Measurements from ENCODE around the gene SLC25A34.

Gene SLC25A34

DNA sequence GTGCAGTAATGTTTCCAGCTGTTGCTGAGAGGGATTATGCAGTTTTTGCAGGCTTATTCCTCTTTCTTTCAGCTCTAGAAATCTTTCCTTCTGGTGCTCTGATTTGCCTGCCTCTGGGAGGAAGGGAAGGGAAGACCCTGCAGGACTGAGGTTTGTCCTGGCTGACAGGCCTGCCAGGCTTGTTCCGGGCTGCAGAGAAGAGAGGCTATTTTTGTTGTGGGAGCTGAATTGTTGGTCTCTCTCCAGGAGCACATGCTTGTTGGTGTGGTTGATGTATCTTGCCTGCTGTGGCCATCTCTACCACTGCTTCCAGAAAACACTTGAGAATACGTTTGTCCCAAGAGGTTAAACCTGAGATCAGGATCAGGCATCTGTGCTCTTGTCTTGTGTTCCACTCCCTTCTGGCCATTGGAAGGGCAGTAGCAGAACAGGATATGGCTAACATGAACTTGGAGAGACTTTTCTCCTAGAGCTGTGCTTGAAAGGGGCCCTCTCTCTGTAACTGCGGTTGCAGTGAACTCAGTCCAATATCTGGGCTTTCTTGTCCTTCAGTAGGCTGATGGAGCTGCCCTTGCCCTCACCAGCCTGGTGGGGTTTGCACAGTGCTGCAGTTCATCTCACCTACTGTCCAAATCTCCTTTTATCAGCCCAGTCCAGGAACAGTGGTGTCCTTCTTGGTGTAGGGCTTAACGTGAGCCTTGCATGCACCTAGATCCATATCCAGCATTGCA is 21.5 kb upstream of the SLC25A34 start:
- no peak for DNase-seq (ENCODE audit: low read depth)

DNA sequence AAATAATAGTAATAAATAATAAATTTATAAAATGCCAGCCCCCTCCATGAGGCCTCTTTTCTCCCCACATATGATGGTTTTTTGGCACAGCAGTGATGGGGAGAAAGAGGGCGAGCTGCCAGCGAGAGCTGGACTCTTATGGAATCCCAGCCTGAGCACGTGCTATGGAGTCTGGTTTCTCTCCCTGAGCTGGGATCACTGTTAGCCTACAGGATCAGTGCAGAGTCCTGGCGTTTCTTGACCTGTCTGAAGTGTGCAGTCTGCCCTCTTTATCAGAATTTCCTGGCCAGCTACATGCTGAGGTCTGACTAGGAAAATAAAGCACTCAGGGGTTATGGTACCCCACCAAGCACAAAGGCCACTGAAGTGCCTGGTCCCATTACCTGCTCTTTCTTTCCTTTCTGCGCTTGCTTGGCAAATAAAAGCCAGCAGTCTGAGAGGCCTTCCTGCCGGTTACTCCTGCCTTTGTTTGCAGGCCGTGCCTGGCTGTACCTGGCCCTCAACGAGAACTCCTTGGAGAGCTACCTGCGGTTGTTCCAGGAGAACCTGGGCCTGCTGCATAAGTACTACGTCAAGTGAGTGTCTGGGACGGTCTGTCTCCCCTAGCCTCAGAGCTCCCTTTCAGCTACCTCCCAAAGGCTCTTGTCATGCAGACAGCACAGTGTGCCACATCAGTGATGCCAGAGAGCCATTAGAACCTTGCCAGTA is 18.5 kb upstream of the SLC25A34 start:
- DNase-seq (ENCODE audit: low read depth) = no peak

DNA sequence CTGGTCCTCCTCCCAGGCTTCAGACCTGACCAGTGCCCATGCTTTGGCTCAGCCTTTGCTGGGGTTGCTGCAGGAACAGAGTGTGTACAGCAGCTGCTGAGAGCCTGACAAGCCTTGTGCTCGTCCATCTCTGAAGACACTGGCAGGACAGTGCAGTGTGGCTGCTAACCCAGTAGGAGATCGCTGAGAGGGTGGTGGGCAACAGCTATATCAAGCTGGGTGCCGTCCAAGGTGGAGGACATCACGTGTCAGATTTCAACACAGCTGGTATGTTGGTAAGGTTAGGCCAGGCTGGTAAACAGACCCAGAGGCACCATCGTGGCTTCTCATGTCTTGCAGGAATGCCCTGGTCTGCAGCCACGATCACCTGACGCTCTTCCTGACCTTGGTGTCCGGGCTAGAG is 17.9 kb upstream of the SLC25A34 start:
- DNase-seq (ENCODE audit: low read depth) = no peak

DNA sequence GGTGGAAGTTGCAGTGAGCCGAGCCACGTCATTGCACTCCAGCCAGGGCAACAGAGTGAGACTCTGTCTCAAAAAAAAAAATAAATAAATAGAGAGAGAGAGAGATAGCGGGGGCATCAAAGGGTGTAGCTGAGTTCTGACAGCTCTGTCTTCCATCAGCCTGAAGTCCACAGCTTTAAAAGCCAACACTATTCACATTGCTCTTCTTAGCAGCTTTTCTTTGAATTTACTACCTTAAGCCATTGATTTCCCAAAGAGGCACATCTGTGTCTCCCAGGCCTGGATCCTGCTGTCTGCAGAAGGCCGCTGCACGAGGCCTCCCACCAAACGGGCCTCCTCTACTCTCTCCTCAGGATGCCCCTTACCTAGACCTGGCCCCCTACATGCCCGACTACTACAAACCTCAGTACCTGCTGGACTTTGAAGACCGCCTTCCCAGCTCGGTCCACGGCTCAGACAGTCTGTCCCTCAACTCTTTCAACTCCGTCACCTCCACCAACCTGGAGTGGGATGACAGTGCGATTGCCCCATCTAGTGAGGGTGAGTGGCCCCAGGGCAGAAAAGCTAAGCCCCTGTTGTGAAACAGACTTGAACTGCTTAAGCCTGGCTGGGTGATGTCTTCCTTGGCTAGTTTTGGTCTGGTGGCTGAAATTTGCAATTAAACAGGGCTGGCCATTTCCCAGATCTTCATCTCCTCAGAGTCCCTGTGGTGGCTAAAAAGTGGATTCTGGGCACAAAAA is 16.5 kb upstream of the SLC25A34 start:
- no peak for DNase-seq (ENCODE audit: low read depth)

DNA sequence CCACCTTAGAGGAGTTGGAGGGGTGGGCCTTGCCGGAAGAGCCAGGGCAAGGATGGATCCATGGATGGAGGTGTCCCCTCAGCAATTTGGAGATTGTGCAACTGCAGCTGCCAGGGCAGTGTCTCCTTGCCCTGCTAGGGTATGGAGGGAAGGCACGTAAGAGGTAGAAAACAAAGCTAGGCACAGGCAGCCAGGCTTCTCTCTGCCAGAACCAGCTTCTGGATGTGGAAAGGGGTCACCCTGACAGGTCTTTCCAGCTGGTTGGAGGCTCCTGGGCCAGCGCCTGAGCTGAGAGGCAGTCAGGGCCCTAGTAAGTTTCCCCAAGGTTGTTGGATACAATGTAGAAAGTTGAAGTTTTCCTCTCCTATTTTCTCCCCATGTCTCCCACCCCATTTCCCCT is 15.2 kb upstream of the SLC25A34 start:
- no peak for DNase-seq (ENCODE audit: low read depth)

DNA sequence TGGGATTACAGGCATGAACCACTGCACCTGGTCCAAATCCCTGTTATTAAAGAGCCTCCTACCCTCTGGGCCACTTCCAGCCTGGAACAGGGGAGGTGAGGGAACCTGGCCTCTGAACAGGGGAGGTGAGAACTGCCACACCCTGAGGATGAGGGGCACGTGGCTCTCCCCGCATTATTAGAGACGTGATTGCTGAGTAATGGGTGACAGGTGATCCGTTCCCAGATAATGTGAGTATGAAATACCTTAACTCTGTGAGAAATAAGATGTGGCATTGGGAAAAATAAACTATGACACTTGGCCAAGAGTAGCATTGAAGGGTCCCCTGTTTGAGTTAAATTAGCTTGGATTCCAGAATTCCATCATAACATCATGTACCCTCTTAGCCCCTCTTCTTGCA is 13.6 kb upstream of the SLC25A34 start:
- DNase-seq (ENCODE audit: low read depth) = no peak

DNA sequence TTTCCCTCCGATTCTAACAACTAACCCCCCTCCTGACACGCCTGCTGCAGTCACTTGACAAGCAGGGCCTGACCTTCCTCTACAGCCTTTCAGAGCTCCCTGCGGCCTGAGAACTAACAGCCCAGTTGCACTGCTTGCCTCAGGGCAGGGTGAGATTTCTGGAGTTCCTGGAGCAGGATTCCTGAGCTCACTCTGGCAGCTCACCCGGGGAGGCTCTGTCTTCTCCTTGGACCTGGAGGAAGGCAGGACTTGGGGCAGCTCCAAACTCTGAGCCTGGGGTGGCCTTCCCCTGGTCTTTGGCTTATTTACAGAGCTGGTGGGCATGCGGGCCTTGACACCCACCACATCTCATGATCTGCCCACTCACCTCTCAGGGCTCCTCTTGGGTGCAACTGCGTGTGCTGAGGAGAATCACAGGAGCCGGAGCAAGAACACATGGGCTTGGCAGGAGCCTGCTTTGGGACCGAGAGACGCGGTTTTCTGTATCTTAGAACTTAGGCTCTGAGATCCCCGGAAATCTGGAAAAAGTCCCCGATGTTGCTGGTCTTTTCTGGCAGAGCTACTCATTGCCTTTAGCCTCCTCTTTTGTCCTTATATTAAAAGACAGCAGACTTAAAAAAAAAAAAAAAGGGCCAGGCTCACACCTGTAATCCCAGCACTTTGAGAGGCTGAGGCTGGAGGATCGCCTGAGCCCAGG is 13.1 kb upstream of the SLC25A34 start:
- DNase-seq (ENCODE audit: low read depth) = no peak

DNA sequence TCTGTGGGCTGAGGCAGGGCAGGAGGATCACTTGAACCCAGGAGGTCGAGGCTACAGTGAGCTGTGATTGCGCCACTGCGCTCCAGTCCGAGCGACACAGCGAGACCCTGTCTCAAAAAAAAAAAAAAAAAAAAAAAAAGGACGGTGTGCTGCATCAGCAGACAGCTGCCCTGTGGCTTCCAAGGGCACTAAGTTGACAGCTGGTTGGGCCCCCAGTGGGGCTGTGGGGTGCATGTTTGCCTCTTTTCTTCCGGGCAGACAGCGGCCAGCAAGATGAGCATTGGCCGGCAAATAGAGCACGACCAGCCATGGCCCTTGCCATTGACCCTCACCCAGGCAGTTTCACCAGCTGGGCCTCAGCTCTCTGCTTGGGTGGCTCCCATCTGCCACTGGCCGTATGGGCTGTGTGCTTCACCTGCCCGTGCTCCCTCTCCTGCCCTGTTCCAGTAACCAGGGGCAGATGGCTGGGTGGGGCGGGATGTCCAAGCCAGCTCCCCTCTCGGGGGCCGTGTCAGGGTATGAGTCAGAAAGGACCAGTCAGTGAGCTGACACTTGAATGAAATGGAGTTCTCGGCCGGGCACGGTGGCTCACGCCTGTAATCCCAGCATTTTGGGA is 12.3 kb upstream of the SLC25A34 start:
- no peak for DNase-seq (ENCODE audit: low read depth)

DNA sequence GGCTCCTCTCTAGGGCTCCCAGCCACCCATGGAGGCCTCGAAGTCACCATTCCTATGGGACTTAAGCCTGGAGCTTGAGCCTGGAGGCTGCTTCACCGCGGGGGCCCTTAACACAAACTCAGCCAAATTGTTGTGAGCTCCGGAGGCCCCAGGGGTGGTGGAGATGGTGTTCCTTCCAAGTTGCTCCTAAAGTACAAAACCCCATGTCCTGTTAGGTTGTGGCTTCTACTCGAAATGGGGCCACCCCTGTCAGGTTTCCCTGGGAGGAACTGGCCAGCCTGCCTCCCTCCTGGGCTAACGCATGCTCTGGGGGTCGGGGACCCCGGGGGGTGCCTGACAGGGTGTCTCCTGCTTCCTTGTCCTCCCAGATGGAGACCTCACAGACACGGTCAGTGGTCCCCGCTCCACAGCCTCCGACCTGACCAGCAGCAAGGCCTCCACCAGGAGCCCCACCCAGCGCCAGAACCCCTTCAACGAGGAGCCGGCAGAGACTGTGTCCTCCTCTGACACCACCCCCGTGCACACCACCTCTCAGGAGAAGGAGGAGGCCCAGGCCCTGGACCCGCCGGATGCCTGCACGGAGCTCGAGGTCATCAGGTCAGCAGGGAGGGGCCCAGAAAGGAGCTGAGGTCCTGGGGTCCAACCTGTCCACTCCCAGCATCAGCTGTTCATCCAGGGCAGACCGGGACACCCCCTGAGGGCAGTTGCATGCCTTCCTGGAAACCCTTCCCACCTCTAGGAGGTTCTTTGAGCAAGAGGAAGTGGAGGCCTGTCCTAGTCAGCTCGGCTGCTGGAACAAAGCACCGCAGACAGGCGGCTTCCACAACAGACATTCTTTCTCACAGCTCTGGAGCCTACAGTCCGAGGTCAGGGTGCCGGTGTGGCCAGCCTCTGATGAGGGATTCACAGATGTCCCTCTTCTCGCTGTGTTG is 10.8 kb upstream of the SLC25A34 start:
- DNase-seq (ENCODE audit: low read depth) = no peak

DNA sequence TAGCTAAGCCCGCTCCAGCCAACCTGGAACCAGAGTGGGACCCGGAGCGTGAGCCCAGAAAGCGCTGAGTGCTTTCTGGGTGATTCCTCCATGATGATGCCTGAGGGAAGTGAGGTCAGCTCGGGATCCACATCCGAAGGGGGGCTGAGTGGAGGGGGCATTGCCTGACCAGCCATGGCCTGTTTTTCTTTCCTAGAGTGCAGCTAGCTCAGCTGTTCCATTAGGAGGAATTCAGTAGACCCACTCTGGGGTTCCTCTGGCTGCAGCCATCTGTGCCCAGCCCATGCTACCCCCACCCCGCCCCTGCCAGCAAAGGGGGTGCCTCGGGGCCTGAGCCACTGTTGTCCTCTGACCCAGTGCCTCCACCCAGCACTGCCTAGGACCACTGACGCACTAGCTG is 9.6 kb upstream of the SLC25A34 start:
- no peak for DNase-seq (ENCODE audit: low read depth)

DNA sequence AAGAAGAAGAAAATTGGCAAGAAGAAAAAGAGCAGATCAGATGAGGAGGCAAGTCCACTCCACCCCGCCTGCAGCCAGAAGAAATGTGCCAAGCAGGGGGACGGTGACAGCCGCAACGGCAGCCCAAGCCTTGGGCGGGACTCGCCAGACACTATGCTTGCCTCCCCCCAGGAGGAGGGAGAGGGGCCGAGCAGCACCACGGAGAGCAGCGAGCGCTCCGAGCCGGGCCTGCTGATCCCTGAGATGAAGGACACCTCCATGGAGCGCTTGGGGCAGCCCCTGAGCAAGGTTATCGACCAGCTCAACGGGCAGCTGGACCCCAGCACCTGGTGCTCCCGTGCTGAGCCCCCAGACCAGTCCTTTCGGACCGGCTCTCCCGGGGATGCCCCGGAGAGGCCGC is 9.0 kb upstream of the SLC25A34 start:
- DNase-seq (ENCODE audit: low read depth) = no peak

DNA sequence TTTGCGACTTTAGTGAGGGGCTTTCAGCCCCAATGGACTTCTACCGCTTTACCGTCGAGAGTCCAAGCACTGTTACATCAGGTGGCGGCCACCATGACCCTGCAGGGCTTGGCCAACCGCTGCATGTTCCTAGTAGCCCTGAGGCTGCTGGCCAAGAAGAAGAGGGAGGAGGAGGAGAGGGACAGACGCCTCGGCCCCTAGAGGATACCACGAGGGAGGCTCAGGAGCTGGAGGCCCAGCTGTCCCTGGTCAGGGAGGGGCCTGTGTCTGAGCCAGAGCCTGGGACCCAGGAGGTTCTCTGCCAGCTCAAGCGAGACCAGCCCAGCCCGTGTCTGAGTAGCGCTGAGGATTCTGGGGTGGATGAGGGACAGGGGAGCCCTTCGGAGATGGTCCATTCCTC is 8.6 kb upstream of the SLC25A34 start:
- no peak for DNase-seq (ENCODE audit: low read depth)

DNA sequence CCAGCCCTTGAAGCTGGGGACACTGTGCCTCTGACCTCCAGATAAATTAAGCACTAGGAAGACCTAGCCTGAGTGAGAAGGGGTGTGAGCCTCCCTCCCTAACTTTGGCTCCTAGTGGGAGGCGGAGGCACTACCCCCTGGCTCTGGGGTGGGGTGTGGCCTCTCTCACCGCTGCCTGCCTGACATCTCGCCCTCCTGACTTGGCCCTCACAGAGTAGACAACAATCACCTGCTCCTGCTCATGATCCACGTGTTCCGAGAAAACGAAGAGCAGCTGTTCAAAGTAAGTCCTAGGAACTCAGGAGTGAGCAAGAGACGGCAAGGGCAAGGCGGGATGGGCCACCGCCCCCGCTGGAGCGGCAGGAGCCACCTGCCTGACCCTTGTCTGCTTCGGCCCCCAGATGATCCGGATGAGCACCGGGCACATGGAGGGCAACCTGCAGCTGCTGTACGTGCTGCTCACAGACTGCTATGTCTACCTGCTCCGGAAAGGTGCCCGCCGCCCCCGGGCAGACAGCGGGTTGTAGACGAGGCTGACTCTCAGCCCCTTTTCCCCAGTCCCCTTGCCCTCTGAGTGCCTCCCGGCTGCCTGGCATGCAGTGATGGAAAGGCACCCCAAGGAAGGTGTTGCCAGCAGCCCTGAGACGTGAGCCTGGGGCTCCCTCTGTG is 8.1 kb upstream of the SLC25A34 start:
- no peak for DNase-seq (ENCODE audit: low read depth)

DNA sequence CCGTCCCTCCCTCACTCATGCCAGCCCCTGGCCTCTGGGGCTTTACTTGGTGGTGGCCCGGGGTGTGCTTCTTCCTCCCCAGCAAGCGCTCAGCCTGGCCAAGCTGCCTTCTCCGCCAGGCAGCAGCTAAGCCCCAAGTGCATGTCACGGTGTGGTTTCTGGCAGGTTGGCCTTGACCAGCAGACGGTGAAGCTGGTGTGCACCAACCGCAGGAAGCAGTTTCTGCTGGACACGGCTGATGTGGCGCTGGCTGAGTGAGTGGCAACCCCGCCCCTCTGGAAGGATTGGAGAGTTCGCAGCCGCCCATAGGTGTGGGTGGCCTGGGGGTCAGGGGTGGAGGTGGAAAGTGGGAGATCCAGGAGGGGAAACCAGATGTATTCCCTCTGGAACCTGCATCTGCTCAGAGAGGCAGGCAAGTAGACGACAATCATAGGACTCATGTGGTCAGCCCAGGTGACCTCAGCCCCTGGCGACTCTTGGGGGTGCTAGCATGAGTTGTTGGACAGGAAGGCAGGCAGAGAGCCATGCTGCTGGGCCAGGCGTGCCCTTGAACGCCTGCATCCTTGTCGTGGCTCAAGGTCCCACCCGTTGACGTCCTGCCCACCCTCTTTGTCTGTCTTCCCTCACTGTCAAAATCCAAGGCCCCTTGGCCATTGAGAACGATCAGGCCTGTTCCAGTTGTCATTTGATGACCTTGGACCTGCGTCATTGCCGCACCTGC is 7.0 kb upstream of the SLC25A34 start:
- no peak for DNase-seq (ENCODE audit: low read depth)

DNA sequence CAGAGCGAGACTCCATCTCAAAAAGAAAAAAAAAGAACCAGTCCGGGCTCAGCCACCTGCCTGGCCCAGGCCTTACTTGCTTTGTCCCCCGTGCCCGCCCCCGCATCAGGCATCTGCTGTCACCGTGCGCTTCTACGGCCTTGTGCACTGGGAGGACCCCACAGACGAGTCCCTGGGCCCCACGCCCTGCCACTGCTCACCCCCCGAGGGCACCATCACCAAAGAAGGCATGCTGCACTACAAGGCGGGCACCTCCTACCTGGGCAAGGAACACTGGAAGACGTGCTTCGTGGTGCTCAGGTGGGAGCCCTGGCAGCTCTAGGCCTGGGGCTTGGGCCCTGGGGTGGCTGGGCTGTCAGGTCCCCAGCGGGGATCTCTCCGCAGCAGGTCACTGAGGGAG is 5.6 kb upstream of the SLC25A34 start:
- no peak for DNase-seq (ENCODE audit: low read depth)

DNA sequence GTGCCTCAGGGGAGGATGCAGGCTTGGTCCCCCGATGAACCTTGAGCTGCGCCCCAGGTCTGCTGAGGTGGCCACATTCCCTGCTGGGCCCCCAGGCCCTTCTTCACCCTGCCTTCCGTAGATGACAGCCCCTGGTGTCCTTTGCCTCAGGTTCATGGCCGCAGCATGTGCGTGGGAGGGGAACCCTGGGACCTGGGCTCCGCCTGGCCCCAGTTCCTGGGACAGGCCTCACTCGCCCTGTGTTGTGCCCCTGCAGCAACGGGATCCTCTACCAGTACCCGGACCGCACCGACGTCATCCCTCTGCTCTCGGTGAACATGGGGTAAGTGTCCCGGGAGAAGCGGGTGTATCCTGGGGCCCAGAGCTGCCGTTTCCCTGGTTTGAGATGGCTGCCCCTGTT is 5.1 kb upstream of the SLC25A34 start:
- DNase-seq (ENCODE audit: low read depth) = no peak

DNA sequence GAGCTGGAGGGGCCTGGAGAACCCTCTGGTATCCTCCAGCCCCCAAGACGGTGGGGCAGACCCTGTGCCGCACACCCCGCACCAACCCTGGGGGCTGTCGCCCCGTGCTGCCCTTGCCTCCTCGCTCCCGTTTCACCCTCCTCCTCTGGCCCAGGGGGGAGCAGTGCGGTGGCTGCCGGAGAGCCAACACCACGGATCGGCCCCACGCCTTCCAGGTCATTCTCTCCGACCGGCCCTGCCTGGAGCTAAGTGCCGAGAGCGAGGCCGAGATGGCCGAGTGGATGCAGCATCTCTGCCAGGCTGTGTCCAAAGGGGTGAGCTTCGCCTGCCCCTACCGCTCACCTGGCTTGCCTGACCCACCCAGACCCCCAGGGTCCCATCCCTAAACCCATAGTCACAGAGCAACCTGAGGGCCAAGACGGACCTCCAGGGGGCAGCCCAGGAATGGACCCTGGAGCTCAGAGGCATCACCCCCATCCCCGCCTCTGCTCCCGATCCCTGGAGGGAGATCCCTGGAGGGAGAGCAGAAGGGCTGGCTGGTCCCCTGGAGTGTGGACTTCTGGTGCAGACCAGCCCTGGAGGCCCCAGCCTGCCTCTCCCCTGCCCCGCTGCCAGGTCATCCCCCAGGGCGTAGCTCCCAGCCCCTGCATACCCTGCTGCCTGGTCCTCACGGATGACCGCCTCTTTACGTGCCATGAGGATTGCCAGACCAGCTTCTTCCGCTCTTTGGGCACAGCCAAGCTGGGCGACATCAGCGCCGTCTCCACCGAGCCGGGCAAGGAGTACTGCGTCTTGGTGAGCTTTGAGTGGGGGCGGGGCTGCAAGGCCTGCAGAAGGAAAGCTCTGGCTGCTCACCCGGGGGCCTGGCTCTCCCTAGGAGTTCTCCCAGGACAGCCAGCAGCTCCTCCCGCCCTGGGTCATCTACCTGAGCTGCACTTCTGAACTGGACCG is 4.0 kb upstream of the SLC25A34 start:
- DNase-seq (ENCODE audit: low read depth) = no peak

DNA sequence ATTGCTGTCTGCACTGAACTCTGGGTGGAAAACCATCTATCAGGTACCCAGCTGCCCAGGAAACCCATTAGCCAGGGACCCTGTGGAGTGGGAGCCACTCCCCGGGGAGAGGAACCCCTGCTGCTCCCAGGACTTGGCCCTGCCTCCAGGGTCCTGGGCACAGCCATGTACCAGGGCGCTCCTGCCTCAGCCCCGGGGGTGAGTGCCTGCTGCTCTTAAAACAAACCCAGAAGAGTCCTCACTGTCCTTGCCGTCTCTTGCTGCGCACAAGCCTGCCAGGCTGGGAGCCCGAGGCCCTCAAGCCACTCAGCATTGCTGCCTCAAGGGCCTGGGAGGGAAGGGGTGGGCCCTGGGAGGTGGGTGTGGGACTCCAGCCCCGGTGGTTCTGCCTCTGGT is 3.4 kb upstream of the SLC25A34 start:
- no peak for DNase-seq (ENCODE audit: low read depth)
